ENCODE results near the gene KBTBD13. TPM values are rescaled to one million over a fixed set of nuclear protein-coding genes. Genes with fewer than 3 reads are reported as not detected.
A peak's percentile ranks its signal among the peaks of the same experiment; 100 is the strongest.

Gene KBTBD13
- total and polyA plus RNA-seq, 2 experiments from 2014 or later, result not detected

- TF ChIP-seq ZNF462 (CRISPR knock-in tag; IDR thresholded peaks at IDR 0.05), result no peak
- TF ChIP-seq POLR2AphosphoS5 (IDR thresholded peaks at IDR 0.05; ENCODE audit: low read depth), result peak; percentile 98
- TF ChIP-seq ETS1 (IDR thresholded peaks at IDR 0.05), result no peak
- Histone ChIP-seq H3K4me2 (peak within 1 kb of the TSS; percentile 97), H3K4me3 (peak within 1 kb of the TSS; percentile 98), H3K36me3 (ENCODE audit: insufficient read depth) (no peaks in the 10 kb centered on the region), H3K27ac (ENCODE audit: low read depth) (no peak within 1 kb of the TSS), H3K79me2 (replicated peaks; ENCODE audit: insufficient read depth) (peaks cover 15% of the 10 kb centered on the region), H3F3A (replicated peaks; ENCODE audit: low read depth) (0 out of 2 replicates have a peak, but pooled peaks cover 6% of the 10 kb centered on the region), H3K9me2 (ENCODE audit: insufficient read depth) (no peaks in the 10 kb centered on the region), H2AFZ (peak within 1 kb of the TSS; percentile 80; the same call in 1 of the 2 replicates), H3K4me1 (ENCODE audit: insufficient read depth) (peaks cover 10% of the 10 kb centered on the region), H4K20me1 (replicated peaks; ENCODE audit: insufficient read depth) (peaks cover 15% of the 10 kb centered on the region), H3K27me3 (ENCODE audit: insufficient read depth) (no peaks in the 10 kb centered on the region)
- ATAC-seq (peak; percentile 79), DNase-seq (ENCODE audit: low spot score) (peak; percentile 92)
- Mint-ChIP-seq H3K36me3 (ENCODE audit: low read depth) (peaks cover 13% of the 10 kb centered on the region), H3K27me3 (ENCODE audit: insufficient read depth, low read depth, poor library complexity) (peaks cover 11% of the 10 kb centered on the region), H3K27ac (no peak within 1 kb of the TSS), H3K4me3 (peak within 1 kb of the TSS; percentile 80), H3K9me3 (no peaks in the 10 kb centered on the region), H3K4me1 (peaks cover 13% of the 10 kb centered on the region)
Observed at GRCh38 chr15:65028921-65029735, 47.4 kb upstream of the KBTBD13 start, which contains the start of gene MTFMT. Gene MTFMT (minus strand): TSS chr15:65029639. CDS start chr15:65029613, 26 bp downstream.
